ENCODE results near the gene OTUD5.
"Not testable (repeated sequence)": the region's sequence is repeated elsewhere in the genome, so short reads cannot be mapped to it uniquely, and the experiment has no call there.

OTUD5 gene

DNA sequence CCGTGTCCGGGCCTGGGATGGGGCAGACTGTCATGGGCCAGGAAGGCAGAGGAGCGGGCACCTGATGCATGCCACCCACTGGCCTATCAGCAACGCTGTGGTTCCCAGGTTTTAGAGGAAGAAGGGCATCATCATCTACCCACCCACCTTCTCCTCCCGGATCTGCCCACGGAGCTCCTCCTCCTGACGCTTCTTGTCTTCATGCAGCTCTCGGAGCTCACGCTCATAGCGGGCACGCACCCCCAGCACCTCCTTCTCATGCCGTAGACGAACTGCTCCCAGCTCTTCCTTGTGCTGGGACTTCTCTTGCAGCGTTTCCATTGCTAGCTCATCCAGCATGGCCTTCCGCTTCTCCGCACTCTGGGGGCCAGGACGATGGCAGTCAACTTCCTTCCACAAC, 25.7 kb upstream of the OTUD5 start:
- TF ChIP-seq, protein P1, sequence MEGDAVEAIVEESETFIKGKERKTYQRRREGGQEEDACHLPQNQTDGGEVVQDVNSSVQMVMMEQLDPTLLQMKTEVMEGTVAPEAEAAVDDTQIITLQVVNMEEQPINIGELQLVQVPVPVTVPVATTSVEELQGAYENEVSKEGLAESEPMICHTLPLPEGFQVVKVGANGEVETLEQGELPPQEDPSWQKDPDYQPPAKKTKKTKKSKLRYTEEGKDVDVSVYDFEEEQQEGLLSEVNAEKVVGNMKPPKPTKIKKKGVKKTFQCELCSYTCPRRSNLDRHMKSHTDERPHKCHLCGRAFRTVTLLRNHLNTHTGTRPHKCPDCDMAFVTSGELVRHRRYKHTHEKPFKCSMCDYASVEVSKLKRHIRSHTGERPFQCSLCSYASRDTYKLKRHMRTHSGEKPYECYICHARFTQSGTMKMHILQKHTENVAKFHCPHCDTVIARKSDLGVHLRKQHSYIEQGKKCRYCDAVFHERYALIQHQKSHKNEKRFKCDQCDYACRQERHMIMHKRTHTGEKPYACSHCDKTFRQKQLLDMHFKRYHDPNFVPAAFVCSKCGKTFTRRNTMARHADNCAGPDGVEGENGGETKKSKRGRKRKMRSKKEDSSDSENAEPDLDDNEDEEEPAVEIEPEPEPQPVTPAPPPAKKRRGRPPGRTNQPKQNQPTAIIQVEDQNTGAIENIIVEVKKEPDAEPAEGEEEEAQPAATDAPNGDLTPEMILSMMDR (IDR thresholded peaks at IDR 0.05; ENCODE audit: insufficient read depth, low read depth, low read length, missing control alignments), result no peak
- H3K4me3 ChIP-seq (ENCODE audit: low read depth, low read length), result no peak overlapping the region
- no peak for DNase-seq (ENCODE audit: low read depth)

DNA sequence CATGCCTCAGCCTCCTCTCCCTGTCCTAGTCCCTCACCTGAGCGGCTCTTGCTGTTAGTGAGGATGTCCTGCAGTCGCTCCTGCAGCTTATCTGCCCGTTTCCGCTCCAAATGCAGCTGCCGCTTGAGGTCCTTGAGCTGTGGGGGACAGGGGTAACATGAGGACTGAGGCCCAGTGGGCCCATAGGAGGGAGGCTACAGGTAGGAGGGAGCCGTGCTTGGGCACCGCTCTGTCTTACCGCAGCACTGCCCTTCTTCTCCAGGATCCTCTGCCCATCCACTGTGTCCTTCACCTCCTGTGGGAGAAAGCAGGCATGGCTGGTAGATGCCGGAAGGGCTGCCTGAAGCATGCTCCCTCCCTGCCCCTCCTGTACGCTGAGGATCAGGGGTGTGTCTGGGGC, 23.8 kb upstream of the OTUD5 start:
- TF ChIP-seq, protein P1 (IDR thresholded peaks at IDR 0.05; ENCODE audit: insufficient read depth, low read depth, low read length, missing control alignments), result no peak
- DNase-seq (ENCODE audit: low read depth), result no peak
- no peak overlapping the region for H3K4me3 ChIP-seq (ENCODE audit: low read depth, low read length)

DNA sequence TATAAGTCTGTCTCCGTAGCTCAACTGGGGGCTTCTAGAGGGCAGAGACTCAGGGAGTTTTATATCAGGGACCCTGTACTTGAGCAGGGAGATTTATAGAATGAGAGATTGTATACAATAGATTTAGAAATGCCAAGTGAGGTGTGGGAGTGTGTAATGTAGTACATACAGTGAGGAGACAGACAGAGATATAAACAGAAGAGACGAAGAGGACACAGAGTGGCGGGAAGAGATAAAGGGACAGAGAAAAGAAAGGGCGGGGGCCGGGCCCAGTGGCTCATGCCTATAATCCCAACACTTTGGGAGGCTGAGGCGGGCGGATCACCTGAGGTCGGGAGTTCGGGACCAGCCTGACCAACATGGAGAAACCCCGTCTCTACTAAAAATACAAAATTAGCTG, 22.9 kb upstream of the OTUD5 start:
- DNase-seq (ENCODE audit: low read depth); H3K4me3 ChIP-seq (ENCODE audit: low read depth, low read length): not testable (repeated sequence)

DNA sequence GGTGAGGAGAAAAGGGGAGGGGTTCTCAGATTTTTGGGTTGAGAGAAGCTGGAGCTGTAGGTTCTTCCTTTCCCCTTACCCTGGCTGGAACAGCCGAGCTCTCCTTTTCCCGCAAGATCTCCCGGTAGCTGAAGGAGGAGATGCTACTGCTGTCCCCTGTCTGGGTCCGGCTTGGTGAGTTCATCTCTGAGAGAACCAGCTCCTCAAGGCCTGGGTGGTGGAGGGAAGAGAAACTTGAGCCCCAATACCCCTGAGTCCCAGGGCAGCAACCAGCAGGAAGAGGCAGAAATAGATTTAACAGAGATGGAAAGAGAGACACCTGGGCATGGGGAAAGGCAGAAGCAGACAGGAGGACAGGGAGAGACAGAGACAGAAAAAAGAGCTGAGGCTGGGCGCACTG, 20.8 kb upstream of the OTUD5 start:
- no peak overlapping the region for H3K4me3 ChIP-seq (ENCODE audit: low read depth, low read length)
- DNase-seq (ENCODE audit: low read depth), result no peak
- TF ChIP-seq, protein P1 (IDR thresholded peaks at IDR 0.05; ENCODE audit: insufficient read depth, low read depth, low read length, missing control alignments), result no peak

DNA sequence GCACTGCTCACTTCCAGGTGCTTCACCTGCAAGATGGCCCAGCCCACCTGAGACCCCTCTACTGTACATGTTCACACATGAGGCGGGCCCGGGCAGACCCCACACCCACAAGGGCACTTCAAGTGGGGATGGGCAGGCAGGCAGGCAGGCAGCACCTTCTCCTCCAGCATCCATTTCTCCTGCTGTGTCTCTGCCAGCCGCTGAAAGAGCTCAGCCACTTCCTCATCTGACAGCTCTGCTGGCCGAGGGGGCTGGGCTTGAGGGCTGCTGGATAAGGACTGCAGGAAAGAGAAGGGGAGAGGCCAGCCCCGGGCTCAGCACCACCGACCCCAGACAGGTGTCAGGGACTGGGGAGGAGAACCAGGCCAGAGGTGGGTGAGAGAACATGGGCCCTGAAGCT, 18.7 kb upstream of the OTUD5 start:
- TF ChIP-seq, protein P1 (IDR thresholded peaks at IDR 0.05; ENCODE audit: insufficient read depth, low read depth, low read length, missing control alignments), result no peak
- no peak for DNase-seq (ENCODE audit: low read depth)
- H3K4me3 ChIP-seq (ENCODE audit: low read depth, low read length), result no peak overlapping the region

DNA sequence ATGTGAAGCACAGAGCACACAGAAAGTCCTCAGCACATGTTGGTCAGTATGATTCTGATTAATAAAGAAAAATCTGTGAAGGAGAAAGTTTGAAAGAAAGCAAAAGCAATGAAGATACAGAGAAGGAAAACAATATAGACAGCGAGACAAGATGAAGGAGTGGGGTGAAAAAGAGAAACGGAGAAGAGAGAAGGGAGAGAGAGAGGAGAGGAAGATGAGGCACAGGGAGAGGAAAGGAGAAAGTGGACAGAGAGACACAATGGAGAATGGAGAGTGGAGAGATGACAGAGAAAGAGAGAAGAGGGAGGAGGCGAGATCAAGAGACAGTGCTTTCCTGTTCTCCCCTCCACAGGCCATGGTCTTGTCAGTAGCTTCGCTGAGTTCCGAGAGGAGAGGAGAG, 18.1 kb upstream of the OTUD5 start:
- TF ChIP-seq, protein P1 (IDR thresholded peaks at IDR 0.05; ENCODE audit: insufficient read depth, low read depth, low read length, missing control alignments), result no peak
- DNase-seq (ENCODE audit: low read depth), result no peak
- H3K4me3 ChIP-seq (ENCODE audit: low read depth, low read length), result no peak overlapping the region

DNA sequence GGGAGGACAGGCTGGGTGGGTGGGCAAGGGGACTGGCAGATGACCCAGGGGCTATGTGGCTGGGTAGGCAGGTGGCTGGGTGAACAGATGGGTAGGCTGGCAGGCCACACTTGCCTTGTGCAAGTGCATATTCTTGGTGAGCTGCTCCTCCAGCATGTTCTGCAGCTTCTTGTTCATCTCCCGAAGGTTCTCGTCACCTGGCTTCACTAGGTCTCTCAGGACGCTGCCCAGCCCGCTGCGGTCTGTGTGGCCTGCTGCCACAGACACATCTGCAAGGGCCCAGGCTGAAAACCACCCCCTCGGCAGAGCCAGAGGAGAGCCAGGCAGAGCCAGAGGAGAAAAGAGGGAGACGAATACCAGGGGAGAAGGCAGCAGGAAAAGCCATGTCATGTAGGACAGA, 17.6 kb upstream of the OTUD5 start:
- TF ChIP-seq, protein P1 (IDR thresholded peaks at IDR 0.05; ENCODE audit: insufficient read depth, low read depth, low read length, missing control alignments), result no peak
- DNase-seq (ENCODE audit: low read depth), result no peak
- no peak overlapping the region for H3K4me3 ChIP-seq (ENCODE audit: low read depth, low read length)

DNA sequence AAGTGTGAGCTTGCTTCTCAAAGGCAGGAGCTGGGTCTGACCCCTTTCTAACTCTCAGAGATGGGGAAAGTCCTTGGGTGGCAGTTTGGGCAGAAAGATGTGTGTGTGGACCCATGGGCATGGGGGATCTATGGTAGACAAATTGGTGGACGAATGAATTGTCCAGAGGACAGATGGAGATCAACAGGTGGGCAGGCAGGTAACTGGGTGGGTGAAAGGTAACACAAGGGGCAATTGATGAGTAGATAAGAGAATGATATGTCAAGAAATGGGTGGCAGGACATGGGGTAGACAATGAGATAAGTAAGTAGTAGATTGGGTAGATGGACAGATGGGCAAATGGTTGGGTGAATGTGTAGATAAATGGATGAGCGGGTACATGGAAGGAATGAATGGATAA, 17.2 kb upstream of the OTUD5 start:
- no peak for DNase-seq (ENCODE audit: low read depth)
- TF ChIP-seq, protein P1 (IDR thresholded peaks at IDR 0.05; ENCODE audit: insufficient read depth, low read depth, low read length, missing control alignments), result no peak
- no peak overlapping the region for H3K4me3 ChIP-seq (ENCODE audit: low read depth, low read length)
